Adrenal gland (tissue), 12 donors: ENCODE data around the gene RSBN1. TPM values are rescaled to one million over a fixed set of nuclear protein-coding genes. Genes with fewer than 3 reads are reported as not detected.
A peak's percentile ranks its signal among the peaks of the same experiment; 100 is the strongest.

Experiments
- DNase-seq, 7 donors: peaks; one replicate each; pipeline ENCODE4 v3.0.0-alpha.2; 2019 to 2020
- H3K27ac ChIP-seq, 5 donors: fragments of 200-600 bp; sonication (generic) in 4 of 5; 1 replicate in 3 of 5; 2 replicates in 2 of 5; pipeline versions ENCODE4 v1.5.1 to v1.8.0; 2016 to 2020; ENCODE audit warnings: mild to moderate bottlenecking in 1 of 5
- H3K27me3 ChIP-seq: fragments of 200-600 bp; 2 replicates; pipeline ENCODE4 v1.8.0; 2021
- H3K36me3 ChIP-seq, 2 donors: fragments of 200-600 bp; replicated peaks in 1 of 2; 1 replicate in 1 of 2; 2 replicates in 1 of 2; pipeline versions ENCODE4 v1.5.1 to v1.8.0; 2018 to 2022
- H3K4me1 ChIP-seq, 2 donors: fragments of 200-600 bp; replicated peaks in 1 of 2; 1 replicate in 1 of 2; 2 replicates in 1 of 2; pipeline versions ENCODE4 v1.5.1 to v1.8.0; 2018 to 2021
- H3K4me3 ChIP-seq, 4 donors: fragments of 200-600 bp; sonication (generic) in 3 of 4; one replicate each; pipeline ENCODE4 v1.5.1; 2016 to 2018
- H3K9me3 ChIP-seq, 3 donors: fragments of 200-600 bp; sonication (generic) in 1 of 3; replicated peaks in 1 of 3; 1 replicate in 2 of 3; 2 replicates in 1 of 3; pipeline versions ENCODE4 v1.5.1 to v1.8.0; 2016 to 2021
- CTCF ChIP-seq, 6 experiments: fragments of 450-650 bp in 4 of 6; fragments of 200-600 bp in 2 of 6; sonication (generic) in 1 of 6; IDR thresholded peaks; 1 replicate in 5 of 6; 2 replicates in 1 of 6; pipeline versions ENCODE4 v1.5.1 to v1.8.0; 2016 to 2021; ENCODE audit warnings: antibody characterized with exemption in 6 of 6, mild to moderate bottlenecking in 2 of 6, moderate library complexity in 1 of 6
- POLR2A ChIP-seq, 2 donors: fragments of 450-650 bp; IDR thresholded peaks; one replicate each; pipeline ENCODE4 v1.6.1; 2017; ENCODE audit warnings: antibody characterized with exemption in 2 of 2, mild to moderate bottlenecking in 2 of 2, moderate library complexity in 1 of 2
- WGBS, 4 donors: extraction: QIAGEN DNeasy Blood & Tissue Kit in 2 of 4; methylation state at CpG; one replicate each; pipeline versions ENCODE4 v1.1.5 to v1.1.7; 2013 to 2017; 5-methylcytosine and 5-hydroxymethylcytosine counted together
- intact Hi-C, 2 donors: fragments of 100-400 bp; cut with DNase I; formaldehyde crosslinking; loops; one replicate each; pipeline versions ENCODE4 v1.14.1 to v1.15.0; 2022 to 2023
- polyA plus RNA-seq, 3 donors: library from polyadenylated mRNA; stranded (reverse); fragments of 200-250 nt in 2 of 3; fragments of 350-450 nt in 1 of 3; fragmentation: Illumina TruSeq in 1 of 3; extraction: RNeasy Lipid Tissue Mini Kit (QIAGEN cat#74804) in 1 of 3; gene quantifications; one replicate each; pipeline ENCODE4 v1.2.3, GENCODE V29; 2013 to 2014
- total RNA-seq, 9 donors: library from RNA; depleted of rRNA in 4 of 9; stranded (reverse); fragments of >200 nt in 4 of 9; fragments of 120-200 nt in 1 of 9; fragmentation: NEBNext Ultra II Directional in 1 of 9; extraction: Animal tissue kit (Norgen Biotek cat#: 25700) in 1 of 9; gene quantifications; one replicate each; pipeline versions ENCODE4 v1.1.0 to v1.2.4, GENCODE V29; 2013 to 2023
- donor health status: healthy with polysubstance abuse.
- donor health status: Bipolar disorder and iron deficiency.
- donor health status: DM: yes; HTN: yes; CAD: no.
- donor health status: DM: no; HTN: no; CAD: no.
- donor health status: DM: no; HTN: no; CAD: no.
- donor health status: DM: yes; HTN: yes; CAD: no.

The RSBN1 gene
- total and polyA plus RNA-seq, 12 donors = 3.9 to 33.0 (median 15.4) TPM

GRCh38 chr1:113808450-113809195, 3.7 kb downstream of the RSBN1 start:
- Histone ChIP-seq H3K4me3 (peak overlapping the region in 1 of 4 donors; percentile 97), H3K27ac (no peak overlapping the region), H3K9me3 (no peaks in the 10 kb centered on the region), H3K4me1 (peaks cover 38 to 46% of the 10 kb centered on the region in 2 donors), H3K36me3 (no peaks in the 10 kb centered on the region), H3K27me3 (no peaks in the 10 kb centered on the region)
- intact Hi-C loops = loop anchor here in 1 of 2 donors (10.0 kb wide), 1 partner anchor 54 kb away; the partner anchor contains the start of gene PHTF1
- no peak for TF ChIP-seq POLR2A (IDR thresholded peaks at IDR 0.05)
- TF ChIP-seq CTCF (IDR thresholded peaks at IDR 0.05) = no peak
- DNase-seq = no peak
- WGBS, 4 donors = 75 to 82% (median 80%) methylated on average over 4 of the region's 4 CpGs

GRCh38 chr1:113805639-113806038, 6.6 kb downstream of the RSBN1 start:
- peak overlapping the region in 2 of 5 donors; percentile 37 to 76 for H3K27ac ChIP-seq
- peaks cover 34 to 54% of the 10 kb centered on the region in 2 donors for H3K4me1 ChIP-seq
- TF ChIP-seq CTCF (IDR thresholded peaks at IDR 0.05) (no peak), POLR2A (IDR thresholded peaks at IDR 0.05) (no peak)
- no peaks in the 10 kb centered on the region for H3K27me3 ChIP-seq
- WGBS, 4 donors = 87 to 96% (median 90%) methylated on average over 4 of the region's 4 CpGs
- H3K4me3 ChIP-seq = no peak overlapping the region
- intact Hi-C loops = loop anchor here in 1 of 2 donors (10.0 kb wide), 1 partner anchor 51 kb away; the partner anchor contains the start of gene PHTF1
- no peaks in the 10 kb centered on the region for H3K36me3 ChIP-seq
- H3K9me3 ChIP-seq = no peaks in the 10 kb centered on the region
- no peak for DNase-seq

GRCh38 chr1:113805256-113805531, 7.1 kb downstream of the RSBN1 start:
- WGBS, 4 donors = 89 to 95% (median 92%) methylated on average over 6 of the region's 6 CpGs
- peak in 1 of 7 donors; percentile 27 for DNase-seq
- no peak for TF ChIP-seq CTCF (IDR thresholded peaks at IDR 0.05)
- no peak for TF ChIP-seq POLR2A (IDR thresholded peaks at IDR 0.05)
- intact Hi-C loops = loop anchor here in 1 of 2 donors (10.0 kb wide), 1 partner anchor 50 kb away; the partner anchor contains the start of gene PHTF1
- Histone ChIP-seq H3K4me1 (peaks cover 32 to 54% of the 10 kb centered on the region in 2 donors), H3K27ac (peak overlapping the region; percentile 37 to 76 (median 61)), H3K36me3 (no peaks in the 10 kb centered on the region), H3K4me3 (no peak overlapping the region), H3K27me3 (no peaks in the 10 kb centered on the region), H3K9me3 (no peaks in the 10 kb centered on the region)

- TF ChIP-seq CTCF (IDR thresholded peaks at IDR 0.05) (no peak), POLR2A (IDR thresholded peaks at IDR 0.05) (peak in 1 of 2 donors; percentile 11)
- Histone ChIP-seq H3K4me1 (peaks cover 29 to 54% of the 10 kb centered on the region in 2 donors), H3K27ac (peak overlapping the region; percentile 48 to 76 (median 71)), H3K9me3 (no peaks in the 10 kb centered on the region), H3K27me3 (no peaks in the 10 kb centered on the region), H3K4me3 (peak overlapping the region in 1 of 4 donors; percentile 10), H3K36me3 (no peaks in the 10 kb centered on the region)
- WGBS, 4 donors = 48 to 55% (median 52%) methylated on average over 8 of the region's 8 CpGs
- DNase-seq = peak in 2 of 7 donors; percentile 24 to 33
- intact Hi-C loops = loop anchor here in 1 of 2 donors (10.0 kb wide), 1 partner anchor 50 kb away; the partner anchor contains the start of gene PHTF1
Observed at GRCh38 chr1:113804421-113805255, 7.6 kb downstream of the RSBN1 start.
